LNCaP clone FGC (cell line): ENCODE measurements around the gene MORN1.

Experiments used
- DNase-seq: peaks from one replicate; pipeline ENCODE4 v3.0.0-alpha.2; 2011; ENCODE audit warnings: low read depth
- H3K4me3 ChIP-seq: 2 replicates; pipeline ENCODE4 v1.5.1; 2011; ENCODE audit warnings: mild to moderate bottlenecking, low read depth, low read length, control low read depth
- CTCF ChIP-seq: IDR thresholded peaks from 2 replicates; pipeline ENCODE4 v1.5.1; 2012; ENCODE audit warnings: mild to moderate bottlenecking; ENCODE audit not compliant: control insufficient read depth, insufficient read depth; ENCODE audit errors: extremely low read depth

The MORN1 gene

GRCh38 chr1:2430592-2430973 is 39.2 kb upstream of the MORN1 start:
- no peak for DNase-seq

GRCh38 chr1:2429780-2430591 is 38.6 kb upstream of the MORN1 start:
- no peak for DNase-seq
- no peak for TF ChIP-seq CTCF
- no peak overlapping the region for H3K4me3 ChIP-seq

More at GRCh38 chr1:2430592-2430973, 39.2 kb upstream of the MORN1 start:
- no peak overlapping the region for H3K4me3 ChIP-seq
- no peak for TF ChIP-seq CTCF

DNA sequence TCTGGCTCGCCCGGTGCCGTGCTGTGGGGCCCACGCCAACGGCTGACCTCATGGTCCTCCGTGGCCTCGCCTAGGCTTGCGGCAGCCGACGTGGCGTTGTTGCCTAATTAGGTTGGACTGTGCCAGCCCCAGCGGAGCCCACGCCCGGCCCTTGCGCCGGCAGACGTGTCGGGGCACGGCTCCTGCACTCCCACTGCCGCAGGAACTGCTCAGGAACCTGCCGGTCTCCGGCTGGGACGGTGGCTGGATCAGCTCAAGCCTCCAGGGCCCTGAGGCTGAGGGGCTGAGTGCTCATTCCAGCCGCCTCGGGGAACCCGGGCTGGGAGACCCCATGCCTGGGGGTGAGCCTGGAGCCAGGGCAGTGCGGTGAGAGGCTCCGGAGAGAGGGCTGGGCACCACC is 37.1 kb upstream of the MORN1 start:
- H3K4me3 ChIP-seq: no peak overlapping the region
- no peak for DNase-seq

DNA sequence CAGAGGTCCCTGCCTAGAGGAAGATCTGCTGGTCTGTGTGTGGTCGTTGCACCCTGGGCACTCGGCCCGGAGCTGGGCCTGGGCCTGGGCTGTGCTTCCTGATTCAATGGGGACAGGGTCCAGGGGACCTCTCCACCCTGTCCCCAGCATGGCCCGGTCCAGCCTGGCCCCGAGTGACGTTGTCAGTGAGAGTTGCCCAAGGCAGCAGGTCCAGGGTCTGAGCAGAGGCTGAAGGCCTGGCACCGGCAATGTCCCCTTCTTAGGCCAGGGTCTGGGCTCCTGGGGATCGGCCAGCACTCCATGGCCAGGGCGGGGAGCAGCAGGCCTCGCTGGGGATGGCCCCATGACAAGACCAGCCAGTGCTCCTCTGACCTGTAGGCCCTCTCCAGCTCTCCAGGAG is 36.6 kb upstream of the MORN1 start:
- DNase-seq: no peak
- TF ChIP-seq CTCF: no peak

More for the DNA sequence above, 37.1 kb upstream of the MORN1 start:
- no peak for TF ChIP-seq CTCF

GRCh38 chr1:2427051-2427450 is 35.7 kb upstream of the MORN1 start:
- H3K4me3 ChIP-seq: no peak overlapping the region
- DNase-seq: no peak
- TF ChIP-seq CTCF: no peak

More for the DNA sequence above, 36.6 kb upstream of the MORN1 start:
- H3K4me3 ChIP-seq: no peak overlapping the region

GRCh38 chr1:2426540-2426939 is 35.2 kb upstream of the MORN1 start:
- H3K4me3 ChIP-seq: no peak overlapping the region
- no peak for TF ChIP-seq CTCF
- no peak for DNase-seq

DNA sequence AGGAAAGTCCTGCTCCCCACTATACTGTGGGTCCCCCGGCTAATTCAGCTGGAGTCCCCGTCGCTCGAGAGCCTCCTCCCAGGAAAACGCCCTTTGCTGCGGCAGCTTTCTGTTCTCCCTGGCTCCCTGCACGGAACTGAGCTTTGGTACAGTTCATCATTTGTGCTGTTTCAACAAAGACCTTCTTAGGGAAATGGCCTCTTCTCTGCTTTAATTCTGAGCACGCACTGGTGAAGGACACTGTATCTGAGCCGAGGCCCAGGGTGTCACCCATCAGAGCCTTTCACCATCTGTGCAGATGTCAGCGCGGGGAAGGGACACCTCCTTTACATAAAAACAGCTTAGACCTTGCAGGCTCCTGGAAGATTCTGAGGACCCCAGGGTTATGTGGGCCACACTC is 34.5 kb upstream of the MORN1 start:
- no peak for DNase-seq
- TF ChIP-seq CTCF: no peak
- H3K4me3 ChIP-seq: no peak overlapping the region
